Effector memory CD8-positive, alpha-beta T cell (primary cell): ENCODE results near the gene ZNF668.
"Not testable (repeated sequence)": the region's sequence is repeated elsewhere in the genome, so short reads cannot be mapped to it uniquely, and the experiment has no call there.

Source experiments
- ATAC-seq: fragments of 150-1000 bp; cut with Tn5 transposase; replicated peaks from 2 replicates; pipeline ENCODE4 v1.10.0; 2021; ENCODE audit warnings: mild to moderate bottlenecking, moderate library complexity
- DNase-seq, 3 experiments: peaks; one replicate each; pipeline ENCODE4 v3.0.0; 2021
- H3K27ac Mint-ChIP-seq, 2 donors: one replicate each; pipeline ENCODE4 v1.8.0; 2022; ENCODE audit warnings: mild to moderate bottlenecking in 2 of 2, mixed read lengths in 2 of 2, moderate library complexity in 2 of 2
- H3K27me3 Mint-ChIP-seq, 2 donors: one replicate each; pipeline ENCODE4 v1.8.0; 2022; ENCODE audit warnings: mixed read lengths in 2 of 2
- H3K36me3 Mint-ChIP-seq: one replicate; pipeline ENCODE4 v1.8.0; 2022; ENCODE audit warnings: mild to moderate bottlenecking, moderate library complexity, mixed read lengths; ENCODE audit not compliant: insufficient read depth
- H3K4me1 Mint-ChIP-seq, 2 donors: one replicate each; pipeline ENCODE4 v1.8.0; 2022; ENCODE audit warnings: low read depth in 2 of 2, mixed read lengths in 2 of 2
- H3K4me3 Mint-ChIP-seq, 2 donors: one replicate each; pipeline ENCODE4 v1.8.0; 2022; ENCODE audit warnings: mild to moderate bottlenecking in 2 of 2, mixed read lengths in 2 of 2, moderate library complexity in 2 of 2
- H3K9me3 Mint-ChIP-seq, 2 donors: one replicate each; pipeline ENCODE4 v1.8.0; 2022; ENCODE audit warnings: mixed read lengths in 2 of 2

The ZNF668 gene

DNA sequence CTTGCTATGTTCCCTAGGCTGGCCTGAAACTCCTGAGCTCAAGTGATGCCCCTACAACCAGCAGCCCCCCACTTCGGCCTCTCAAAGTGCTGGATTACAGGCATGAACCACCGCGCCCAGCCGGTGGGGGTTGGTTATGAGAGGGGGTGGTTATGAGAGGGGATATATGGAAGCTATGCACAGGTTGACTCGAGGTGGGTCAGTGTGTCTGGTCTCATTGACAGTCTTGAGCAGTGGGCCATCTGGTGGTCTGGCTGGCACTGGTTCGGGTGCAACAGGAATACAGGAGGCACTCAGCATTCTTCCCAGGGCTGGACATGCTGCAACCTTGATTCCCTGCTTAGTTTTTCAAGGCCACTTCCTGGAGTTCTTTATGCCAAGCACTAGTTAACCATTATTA lies 58.0 kb downstream of the ZNF668 start:
- H3K4me3 Mint-ChIP-seq: no peak overlapping the region
- H3K27me3 Mint-ChIP-seq: peaks cover 30 to 49% of the 10 kb centered on the region in 2 donors
- H3K36me3 Mint-ChIP-seq: peaks cover 4% of the 10 kb centered on the region
- DNase-seq (no peak), ATAC-seq (no peak)
- peaks cover 5 to 7% of the 10 kb centered on the region in 2 donors for H3K4me1 Mint-ChIP-seq
- no peak overlapping the region for H3K27ac Mint-ChIP-seq
- no peaks in the 10 kb centered on the region for H3K9me3 Mint-ChIP-seq

DNA sequence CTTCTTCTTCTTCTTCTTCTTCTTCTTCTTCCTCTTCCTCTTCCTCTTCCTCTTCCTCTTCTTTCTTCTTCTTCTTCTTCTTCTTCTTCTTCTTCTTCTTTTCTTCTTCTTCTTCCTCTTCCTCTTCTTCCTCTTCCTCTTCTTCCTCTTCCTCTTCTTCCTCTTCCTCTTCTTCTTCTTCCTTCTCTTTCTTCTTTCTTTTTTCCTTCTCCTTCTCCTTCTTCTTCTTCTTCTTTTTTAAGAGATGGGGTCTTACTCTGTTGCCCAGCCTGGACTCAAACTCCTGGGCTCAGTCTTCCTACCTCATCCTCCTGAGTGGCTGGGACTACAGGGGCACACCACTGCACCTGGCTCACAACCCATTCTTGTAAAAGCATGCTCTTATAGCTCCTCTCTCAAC lies 60.7 kb downstream of the ZNF668 start:
- H3K4me3 Mint-ChIP-seq, H3K9me3 Mint-ChIP-seq, H3K27ac Mint-ChIP-seq, DNase-seq, H3K4me1 Mint-ChIP-seq, ATAC-seq, H3K36me3 Mint-ChIP-seq: not testable (repeated sequence)
- H3K27me3 Mint-ChIP-seq: peaks cover 46 to 71% of the 10 kb centered on the region in 2 donors

DNA sequence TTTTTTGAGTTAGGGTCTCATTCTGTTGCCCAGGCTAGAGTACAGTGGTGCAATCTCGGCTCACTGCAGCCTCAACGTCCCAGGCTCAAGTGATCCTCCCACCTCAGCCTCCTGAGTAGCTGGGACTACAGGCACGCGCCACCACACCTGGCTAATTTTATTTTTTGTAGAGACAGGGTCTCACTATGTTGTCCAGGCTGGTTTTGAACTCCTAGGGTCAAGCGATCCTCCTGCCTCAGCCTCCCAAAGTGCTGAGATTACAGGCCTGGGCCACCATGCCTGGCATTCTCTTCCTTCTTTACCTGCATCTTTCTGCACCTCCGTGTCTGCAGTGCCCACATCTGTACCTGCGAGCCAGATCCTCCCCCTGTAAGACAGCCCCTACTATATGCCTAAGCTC lies 62.2 kb downstream of the ZNF668 start:
- not testable (repeated sequence) for H3K4me1 Mint-ChIP-seq, H3K36me3 Mint-ChIP-seq, DNase-seq, ATAC-seq, H3K9me3 Mint-ChIP-seq
- H3K27me3 Mint-ChIP-seq: peaks cover 46 to 75% of the 10 kb centered on the region in 2 donors
- H3K27ac Mint-ChIP-seq: peak overlapping the region; percentile 33 to 86
- H3K4me3 Mint-ChIP-seq: peak overlapping the region; percentile 66 to 67
